H9 (cell line): Measurements from ENCODE around the gene RALA. TPM values are rescaled to one million over a fixed set of nuclear protein-coding genes. Genes with fewer than 3 reads are reported as not detected.

Source experiments
- DNase-seq: peaks from one replicate; pipeline ENCODE4 v3.0.0-alpha.2; 2017
- H2AFZ ChIP-seq: one replicate; pipeline ENCODE4 v1.6.1; 2013; ENCODE audit warnings: mild to moderate bottlenecking, low read length, control low read depth, moderate library complexity
- H2AK5ac ChIP-seq: 2 replicates; pipeline ENCODE4 v1.6.1; 2013; ENCODE audit warnings: low read length, control low read depth, mixed read lengths; ENCODE audit not compliant: insufficient read length
- H2BK120ac ChIP-seq: one replicate; pipeline ENCODE4 v1.6.1; 2013; ENCODE audit warnings: low read depth, mild to moderate bottlenecking, low read length, control low read depth, inconsistent platforms; ENCODE audit not compliant: poor library complexity, severe bottlenecking
- H2BK12ac ChIP-seq: 2 replicates; pipeline ENCODE4 v1.6.1; 2013; ENCODE audit warnings: low read length, control low read depth, mixed read lengths, low read depth; ENCODE audit not compliant: insufficient read length
- H2BK15ac ChIP-seq: 2 replicates; pipeline ENCODE4 v1.6.1; 2013; ENCODE audit warnings: low read depth, low read length, control low read depth
- H2BK20ac ChIP-seq: one replicate; pipeline ENCODE4 v1.6.1; 2013; ENCODE audit warnings: low read depth, mild to moderate bottlenecking, low read length, control low read depth, inconsistent platforms; ENCODE audit not compliant: poor library complexity, severe bottlenecking
- H2BK5ac ChIP-seq: 2 replicates; pipeline ENCODE4 v1.6.1; 2013; ENCODE audit warnings: low read length, control low read depth, mixed read lengths; ENCODE audit not compliant: insufficient read length
- H3K14ac ChIP-seq: 2 replicates; pipeline ENCODE4 v1.6.1; 2013; ENCODE audit warnings: low read length, control low read depth; ENCODE audit not compliant: insufficient read depth
- H3K18ac ChIP-seq: 2 replicates; pipeline ENCODE4 v1.6.1; 2013; ENCODE audit warnings: low read depth, mild to moderate bottlenecking, mixed read lengths, low read length, control low read depth; ENCODE audit not compliant: insufficient read length
- H3K23ac ChIP-seq: 2 replicates; pipeline ENCODE4 v1.6.1; 2013; ENCODE audit warnings: low read length, control low read depth, mixed read lengths, low read depth; ENCODE audit not compliant: insufficient read length
- H3K23me2 ChIP-seq: 2 replicates; pipeline ENCODE4 v1.6.1; 2013; ENCODE audit warnings: low read depth, mild to moderate bottlenecking, mixed read lengths, low read length, control low read depth; ENCODE audit not compliant: insufficient read length, poor library complexity, severe bottlenecking
- H3K27ac ChIP-seq: 2 replicates; pipeline ENCODE4 v1.5.1; 2013; ENCODE audit warnings: low read length, control low read depth, mixed read lengths, low read depth; ENCODE audit not compliant: insufficient read length
- H3K27me3 ChIP-seq: 2 replicates; pipeline ENCODE4 v1.6.1; 2013; ENCODE audit warnings: low read length, control low read depth, inconsistent platforms; ENCODE audit not compliant: insufficient read depth
- H3K4ac ChIP-seq: 2 replicates; pipeline ENCODE4 v1.6.1; 2013; ENCODE audit warnings: low read depth, mild to moderate bottlenecking, control low read depth, inconsistent platforms, low read length, moderate library complexity
- H3K4me1 ChIP-seq: 2 replicates; pipeline ENCODE4 v1.6.1; 2013; ENCODE audit warnings: low read length, control low read depth, inconsistent platforms; ENCODE audit not compliant: insufficient read depth
- H3K4me2 ChIP-seq: 2 replicates; pipeline ENCODE4 v1.6.1; 2013; ENCODE audit warnings: low read length, control low read depth, mixed read lengths; ENCODE audit not compliant: insufficient read length, insufficient read depth
- H3K56ac ChIP-seq: 2 replicates; pipeline ENCODE4 v1.6.1; 2013; ENCODE audit warnings: low read depth, mild to moderate bottlenecking, mixed read lengths, low read length, control low read depth; ENCODE audit not compliant: insufficient read length
- H3K79me1 ChIP-seq: 2 replicates; pipeline ENCODE4 v1.6.1; 2013; ENCODE audit warnings: low read depth, mild to moderate bottlenecking, moderate library complexity, low read length, control low read depth, inconsistent platforms; ENCODE audit not compliant: insufficient read depth, poor library complexity, severe bottlenecking
- H3K79me2 ChIP-seq: 2 replicates; pipeline ENCODE4 v1.6.1; 2013; ENCODE audit warnings: low read length, control low read depth, inconsistent platforms; ENCODE audit not compliant: insufficient read depth
- H3K9ac ChIP-seq: 2 replicates; pipeline ENCODE4 v1.6.1; 2013; ENCODE audit warnings: low read length, control low read depth, mixed read lengths; ENCODE audit not compliant: insufficient read length; ENCODE audit errors: extremely low read depth
- H3K9me3 ChIP-seq: one replicate; pipeline ENCODE4 v1.6.1; 2013; ENCODE audit warnings: low read depth, low read length, inconsistent platforms; ENCODE audit not compliant: control insufficient read depth
- H3T11ph ChIP-seq: one replicate; pipeline ENCODE4 v1.6.1; 2013; ENCODE audit warnings: mild to moderate bottlenecking, low read length, control low read depth, inconsistent platforms
- H4K20me1 ChIP-seq: one replicate; pipeline ENCODE4 v1.6.1; 2013; ENCODE audit not compliant: control insufficient read depth, insufficient read length, insufficient read depth
- H4K5ac ChIP-seq: 2 replicates; pipeline ENCODE4 v1.6.1; 2013; ENCODE audit warnings: low read depth, mild to moderate bottlenecking, mixed read lengths, low read length, control low read depth; ENCODE audit not compliant: insufficient read length
- H4K8ac ChIP-seq: replicated peaks from 2 replicates; pipeline ENCODE4 v1.6.1; 2013; ENCODE audit warnings: low read length, control low read depth, mixed read lengths, low read depth; ENCODE audit not compliant: insufficient read length
- H4K91ac ChIP-seq: 2 replicates; pipeline ENCODE4 v1.6.1; 2013; ENCODE audit warnings: low read depth, mild to moderate bottlenecking, moderate library complexity, mixed read lengths, low read length, control low read depth; ENCODE audit not compliant: insufficient read length
- H3K27ac Mint-ChIP-seq, 3 experiments: 2 replicates in 2 of 3; 3 replicates in 1 of 3; pipeline ENCODE4 v1.8.0; 2020 to 2021; ENCODE audit warnings: mixed read lengths in 3 of 3, mild to moderate bottlenecking in 1 of 3, moderate library complexity in 1 of 3
- H3K27me3 Mint-ChIP-seq: 2 replicates; pipeline ENCODE4 v1.8.0; 2021; ENCODE audit warnings: low read depth, mild to moderate bottlenecking, moderate library complexity, mixed read lengths
- H3K36me3 Mint-ChIP-seq, 3 experiments: 2 replicates in 2 of 3; 3 replicates in 1 of 3; pipeline ENCODE4 v1.8.0; 2020 to 2021; ENCODE audit warnings: low read depth in 3 of 3, mixed read lengths in 3 of 3; ENCODE audit not compliant: insufficient read depth in 1 of 3
- H3K4me1 Mint-ChIP-seq, 2 experiments: 2 replicates each; pipeline ENCODE4 v1.8.0; 2020; ENCODE audit warnings: mixed read lengths in 2 of 2
- H3K4me3 Mint-ChIP-seq, 2 experiments: 2 replicates in 1 of 2; 3 replicates in 1 of 2; pipeline ENCODE4 v1.8.0; 2020 to 2021; ENCODE audit warnings: mild to moderate bottlenecking in 2 of 2, mixed read lengths in 2 of 2, moderate library complexity in 1 of 2
- H3K9me3 Mint-ChIP-seq, 2 experiments: 2 replicates in 1 of 2; 3 replicates in 1 of 2; pipeline ENCODE4 v1.8.0; 2020; ENCODE audit warnings: mild to moderate bottlenecking in 2 of 2, mixed read lengths in 2 of 2, moderate library complexity in 1 of 2
- WGBS: extraction: QIAGEN DNeasy Blood & Tissue Kit; methylation state at CpG from one replicate; pipeline ENCODE4 v1.1.7; 2013; ENCODE audit warnings: missing lambda C conversion rate, low lambda C conversion rate, mixed read lengths; ENCODE audit not compliant: insufficient read length; ENCODE audit errors: extremely low coverage; 5-methylcytosine and 5-hydroxymethylcytosine counted together
- total RNA-seq: library from RNA; stranded (reverse); gene quantifications from 2 replicates; pipeline ENCODE4 v1.2.1, GENCODE V29; 2021
- TF ChIP-seq, protein P1 (sequence below): fragments of 200-600 bp; sonication (generic); conservative IDR thresholded peaks from 3 replicates; pipeline ENCODE4 v1.8.0; 2021; ENCODE audit warnings: antibody characterized with exemption, mild to moderate bottlenecking

The RALA gene
- total RNA-seq, 1 experiment from 2014 or later = 57.5 TPM

DNA sequence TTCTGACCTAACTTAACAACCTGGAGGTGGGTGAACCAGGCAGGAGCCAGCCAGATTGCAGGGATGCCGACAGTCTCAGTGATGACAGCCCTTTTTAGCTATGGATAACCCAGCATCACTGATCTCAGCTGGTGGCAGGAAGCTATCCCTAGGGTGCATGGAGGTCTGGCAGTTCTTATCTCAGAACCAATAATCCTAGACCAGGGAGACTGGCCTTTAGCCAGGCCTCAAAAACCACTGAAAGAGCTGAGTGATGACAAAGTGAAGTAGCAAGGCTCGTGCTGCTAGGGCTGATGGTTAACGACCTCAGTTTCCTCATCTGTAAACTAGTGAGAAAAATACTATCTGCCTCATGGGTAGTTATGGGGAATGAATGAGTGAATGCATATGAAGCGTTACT is 112.5 kb downstream of the RALA start:
- H2BK15ac ChIP-seq = no peak overlapping the region
- no peak for DNase-seq
- no peak overlapping the region for H3K27ac ChIP-seq
- H2BK5ac ChIP-seq = no peak overlapping the region
- H4K20me1 ChIP-seq = no peaks in the 10 kb centered on the region
- peaks cover 13% of the 10 kb centered on the region for H3K23me2 ChIP-seq
- peak overlapping the region; percentile 52 for H4K91ac ChIP-seq
- H3K4me2 ChIP-seq = no peak overlapping the region
- H3K27me3 ChIP-seq = no peaks in the 10 kb centered on the region; the same call in 1 of the 2 replicates
- no peak overlapping the region for H3K23ac ChIP-seq
- H3K4me1 ChIP-seq = peaks cover 6% of the 10 kb centered on the region; the same call in 1 of the 2 replicates
- no peak overlapping the region for H4K8ac ChIP-seq
- H3K79me2 ChIP-seq = 0 out of 2 replicates have a peak, but pooled peaks cover 4% of the 10 kb centered on the region
- H3K4me1 Mint-ChIP-seq = peaks cover 29 to 30% of the 10 kb centered on the region in 2 experiments
- no peak overlapping the region for H2BK20ac ChIP-seq
- H3K4me3 Mint-ChIP-seq = 0 out of 5 replicates have a peak overlapping the region, but pooled peaks of 1 of the 2 experiments have one; percentile 27
- H2BK12ac ChIP-seq = no peak overlapping the region
- peaks cover 21% of the 10 kb centered on the region for H3K27me3 Mint-ChIP-seq
- no peak overlapping the region for H3K14ac ChIP-seq
- no peak overlapping the region for H2AK5ac ChIP-seq
- H4K5ac ChIP-seq = no peak overlapping the region
- H3K36me3 Mint-ChIP-seq = peaks cover 0 to 11% (median 0%) of the 10 kb centered on the region in 3 experiments; a peak in 3 of 7 replicates
- H3K9ac ChIP-seq = no peak overlapping the region
- no peak overlapping the region for H2AFZ ChIP-seq
- WGBS = no CpG with 5 or more reads among the region's 4 CpGs
- 0 out of 7 replicates have a peak overlapping the region, but pooled peaks of 1 of the 3 experiments have one; percentile 4 for H3K27ac Mint-ChIP-seq
- H3K56ac ChIP-seq = no peak overlapping the region
- H3K79me1 ChIP-seq = no peaks in the 10 kb centered on the region
- H2BK120ac ChIP-seq = no peak overlapping the region
- no peaks in the 10 kb centered on the region for H3K9me3 ChIP-seq
- no peak overlapping the region for H3K4ac ChIP-seq
- H3K9me3 Mint-ChIP-seq = no peaks in the 10 kb centered on the region
- no peak overlapping the region for H3T11ph ChIP-seq
- no peak overlapping the region for H3K18ac ChIP-seq
- TF ChIP-seq, protein P1, sequence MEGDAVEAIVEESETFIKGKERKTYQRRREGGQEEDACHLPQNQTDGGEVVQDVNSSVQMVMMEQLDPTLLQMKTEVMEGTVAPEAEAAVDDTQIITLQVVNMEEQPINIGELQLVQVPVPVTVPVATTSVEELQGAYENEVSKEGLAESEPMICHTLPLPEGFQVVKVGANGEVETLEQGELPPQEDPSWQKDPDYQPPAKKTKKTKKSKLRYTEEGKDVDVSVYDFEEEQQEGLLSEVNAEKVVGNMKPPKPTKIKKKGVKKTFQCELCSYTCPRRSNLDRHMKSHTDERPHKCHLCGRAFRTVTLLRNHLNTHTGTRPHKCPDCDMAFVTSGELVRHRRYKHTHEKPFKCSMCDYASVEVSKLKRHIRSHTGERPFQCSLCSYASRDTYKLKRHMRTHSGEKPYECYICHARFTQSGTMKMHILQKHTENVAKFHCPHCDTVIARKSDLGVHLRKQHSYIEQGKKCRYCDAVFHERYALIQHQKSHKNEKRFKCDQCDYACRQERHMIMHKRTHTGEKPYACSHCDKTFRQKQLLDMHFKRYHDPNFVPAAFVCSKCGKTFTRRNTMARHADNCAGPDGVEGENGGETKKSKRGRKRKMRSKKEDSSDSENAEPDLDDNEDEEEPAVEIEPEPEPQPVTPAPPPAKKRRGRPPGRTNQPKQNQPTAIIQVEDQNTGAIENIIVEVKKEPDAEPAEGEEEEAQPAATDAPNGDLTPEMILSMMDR = no peak
